ENCODE measurements around the gene YRDC. TPM values are rescaled to one million over a fixed set of nuclear protein-coding genes. Genes with fewer than 3 reads are reported as not detected.
"Not testable (repeated sequence)": the region's sequence is repeated elsewhere in the genome, so short reads cannot be mapped to it uniquely, and the experiment has no call there.

YRDC gene
- total RNA-seq, 1 donor from 2014 or later: 31.4 TPM

GRCh38 chr1:37794372-37795339, 13.4 kb downstream of the YRDC start:
- peak overlapping the region; percentile 43 for H3K4me3 ChIP-seq (ENCODE audit: low read depth, low read length)
- DNase-seq (ENCODE audit: low read depth): no peak
- TF ChIP-seq, protein P1, sequence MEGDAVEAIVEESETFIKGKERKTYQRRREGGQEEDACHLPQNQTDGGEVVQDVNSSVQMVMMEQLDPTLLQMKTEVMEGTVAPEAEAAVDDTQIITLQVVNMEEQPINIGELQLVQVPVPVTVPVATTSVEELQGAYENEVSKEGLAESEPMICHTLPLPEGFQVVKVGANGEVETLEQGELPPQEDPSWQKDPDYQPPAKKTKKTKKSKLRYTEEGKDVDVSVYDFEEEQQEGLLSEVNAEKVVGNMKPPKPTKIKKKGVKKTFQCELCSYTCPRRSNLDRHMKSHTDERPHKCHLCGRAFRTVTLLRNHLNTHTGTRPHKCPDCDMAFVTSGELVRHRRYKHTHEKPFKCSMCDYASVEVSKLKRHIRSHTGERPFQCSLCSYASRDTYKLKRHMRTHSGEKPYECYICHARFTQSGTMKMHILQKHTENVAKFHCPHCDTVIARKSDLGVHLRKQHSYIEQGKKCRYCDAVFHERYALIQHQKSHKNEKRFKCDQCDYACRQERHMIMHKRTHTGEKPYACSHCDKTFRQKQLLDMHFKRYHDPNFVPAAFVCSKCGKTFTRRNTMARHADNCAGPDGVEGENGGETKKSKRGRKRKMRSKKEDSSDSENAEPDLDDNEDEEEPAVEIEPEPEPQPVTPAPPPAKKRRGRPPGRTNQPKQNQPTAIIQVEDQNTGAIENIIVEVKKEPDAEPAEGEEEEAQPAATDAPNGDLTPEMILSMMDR (conservative IDR thresholded peaks at IDR 0.05; ENCODE audit: low read depth, low read length): no peak

DNA sequence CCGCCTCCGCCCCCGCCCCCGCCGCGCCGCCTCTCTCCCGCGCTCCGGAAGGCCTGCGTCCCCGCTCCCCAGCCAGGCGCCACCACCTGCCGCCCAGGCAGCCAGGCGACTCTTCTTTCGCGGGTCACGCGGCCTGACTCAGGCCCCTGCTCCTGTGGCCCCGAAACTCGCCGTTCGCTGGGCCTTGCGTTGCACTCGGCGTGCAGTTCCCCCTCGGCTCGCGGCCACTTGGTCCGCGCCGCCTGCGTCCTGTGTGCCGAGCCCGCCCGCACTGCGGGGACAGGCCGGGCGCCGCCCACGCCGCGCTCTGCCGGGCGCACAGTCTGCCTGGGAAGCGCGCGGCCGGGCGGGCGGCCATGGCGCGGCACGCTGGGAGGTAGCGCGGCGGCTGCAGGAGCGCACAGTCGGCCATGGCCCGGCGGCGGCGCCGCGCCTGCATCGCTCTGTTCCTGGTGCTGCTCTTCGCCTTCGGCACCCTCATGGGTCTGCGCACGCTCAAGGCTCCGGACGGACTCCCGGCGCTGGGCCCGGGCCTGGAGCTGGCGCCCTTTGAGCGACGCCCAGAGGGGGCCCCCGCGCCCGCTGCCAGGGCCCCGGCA, 14.1 kb downstream of the YRDC start, which contains the start of gene MANEAL:
TSS of gene MANEAL (plus strand) at position 75 of the 599 bp plus-strand sequence. CDS start at position 411, 336 bp downstream.
- TF ChIP-seq, protein P1 (conservative IDR thresholded peaks at IDR 0.05; ENCODE audit: low read depth, low read length): no peak
- DNase-seq (ENCODE audit: low read depth): no peak
- peak within 1 kb of the TSS; percentile 55 for H3K4me3 ChIP-seq (ENCODE audit: low read depth, low read length)

GRCh38 chr1:37792943-37793686, 14.9 kb downstream of the YRDC start:
- TF ChIP-seq, protein P1 (conservative IDR thresholded peaks at IDR 0.05; ENCODE audit: low read depth, low read length): no peak
- no peak for DNase-seq (ENCODE audit: low read depth)

GRCh38 chr1:37782491-37782890, 25.5 kb downstream of the YRDC start:
- TF ChIP-seq, protein P1 (conservative IDR thresholded peaks at IDR 0.05; ENCODE audit: low read depth, low read length): no peak
- no peak overlapping the region for H3K4me3 ChIP-seq (ENCODE audit: low read depth, low read length)
- no peak for DNase-seq (ENCODE audit: low read depth)

More at GRCh38 chr1:37792943-37793686, 14.9 kb downstream of the YRDC start:
- H3K4me3 ChIP-seq (ENCODE audit: low read depth, low read length): peak overlapping the region; percentile 55

DNA sequence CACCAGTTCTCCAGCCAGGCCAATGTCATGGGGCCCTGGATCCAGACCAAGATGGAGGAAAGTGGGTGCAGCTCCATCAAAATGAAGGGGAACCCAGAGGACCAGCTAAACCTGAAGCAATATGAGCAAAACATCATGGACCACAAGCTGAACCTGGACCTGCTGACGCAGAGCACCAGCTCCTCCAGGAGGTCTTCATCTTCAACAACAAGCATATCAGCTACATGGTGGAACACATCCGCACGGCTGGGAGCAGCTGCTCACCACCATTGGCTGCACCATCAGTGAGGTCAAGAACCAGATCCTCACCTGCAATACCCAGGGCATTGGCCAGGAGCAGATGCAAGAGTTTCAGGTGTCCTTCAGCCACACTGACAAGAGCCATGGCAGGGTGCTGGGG, 29.4 kb downstream of the YRDC start:
- no peak overlapping the region for H3K4me3 ChIP-seq (ENCODE audit: low read depth, low read length)
- TF ChIP-seq, protein P1 (conservative IDR thresholded peaks at IDR 0.05; ENCODE audit: low read depth, low read length): no peak
- DNase-seq (ENCODE audit: low read depth): no peak

- no peak overlapping the region for H3K4me3 ChIP-seq (ENCODE audit: low read depth, low read length)
- TF ChIP-seq, protein P1 (conservative IDR thresholded peaks at IDR 0.05; ENCODE audit: low read depth, low read length): no peak
- no peak for DNase-seq (ENCODE audit: low read depth)
Measured at GRCh38 chr1:37776946-37777516, 31.0 kb downstream of the YRDC start.

DNA sequence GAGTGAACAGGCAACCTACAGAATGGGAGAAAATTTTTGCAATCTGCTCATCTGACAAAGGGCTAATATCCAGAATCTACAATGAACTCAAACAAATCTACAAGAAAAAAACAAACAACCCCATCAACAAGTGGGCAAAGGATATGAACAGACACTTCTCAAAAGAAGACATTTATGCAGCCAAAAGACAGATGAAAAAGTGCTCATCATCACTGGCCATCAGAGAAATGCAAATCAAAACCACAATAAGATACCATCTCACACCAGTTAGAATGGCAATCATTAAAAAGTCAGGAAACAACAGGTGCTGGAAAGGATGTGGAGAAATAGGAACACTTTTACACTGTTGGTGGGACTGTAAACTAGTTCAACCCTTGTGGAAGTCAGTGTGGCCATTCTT, 36.6 kb downstream of the YRDC start:
- DNase-seq (ENCODE audit: low read depth); H3K4me3 ChIP-seq (ENCODE audit: low read depth, low read length): not testable (repeated sequence)

All from epithelial cell of proximal tubule (primary cell).